Measurements from ENCODE around the gene MDN1.

- TF ChIP-seq CTCF (IDR thresholded peaks at IDR 0.05) (no peak), POLR2AphosphoS5 (IDR thresholded peaks at IDR 0.05) (no peak), POLR2A (IDR thresholded peaks at IDR 0.05; ENCODE audit: low read depth) (no peak)
Observed at GRCh38 chr6:89790403-89790802, 29.2 kb downstream of the MDN1 start.

Measured in esophagus muscularis mucosa (tissue), 3 donors.